Neutrophil (primary cell): ENCODE measurements around the gene LILRA1.
"Not testable (repeated sequence)": the region's sequence is repeated elsewhere in the genome, so short reads cannot be mapped to it uniquely, and the experiment has no call there.

Experiments
- H3K27ac ChIP-seq: fragments of 200-600 bp; sonication (generic); 2 replicates; pipeline ENCODE4 v1.5.1; 2016; ENCODE audit warnings: mild to moderate bottlenecking, moderate library complexity
- H3K27me3 ChIP-seq: fragments of 200-600 bp; sonication (generic); 2 replicates; pipeline ENCODE4 v1.6.0; 2016; ENCODE audit warnings: mild to moderate bottlenecking
- H3K36me3 ChIP-seq: fragments of 200-600 bp; sonication (generic); 2 replicates; pipeline ENCODE4 v1.5.1; 2017
- H3K4me1 ChIP-seq, 2 experiments: fragments of 200-600 bp in 1 of 2; sonication (generic) in 1 of 2; 1 replicate in 1 of 2; 2 replicates in 1 of 2; pipeline versions ENCODE4 v1.5.1 to v1.6.1; 2013 to 2016; ENCODE audit warnings: low read depth in 1 of 2, low read length in 1 of 2, mild to moderate bottlenecking in 1 of 2, moderate library complexity in 1 of 2; ENCODE audit not compliant: control insufficient read depth in 1 of 2, insufficient read depth in 1 of 2
- H3K4me3 ChIP-seq, 2 experiments: fragments of 200-600 bp in 1 of 2; sonication (generic) in 1 of 2; 1 replicate in 1 of 2; 2 replicates in 1 of 2; pipeline ENCODE4 v1.5.1; 2013 to 2016; ENCODE audit warnings: low read depth in 1 of 2, low read length in 1 of 2, mild to moderate bottlenecking in 1 of 2, moderate library complexity in 1 of 2
- H3K9me3 ChIP-seq: fragments of 200-600 bp; sonication (generic); 2 replicates; pipeline ENCODE4 v1.5.1; 2016
- CTCF ChIP-seq: fragments of 200-600 bp; sonication (generic); IDR thresholded peaks from 2 replicates; pipeline ENCODE4 v1.5.1; 2016; ENCODE audit warnings: antibody characterized with exemption

Gene LILRA1

GRCh38 chr19:54554006-54554405 lies 39.4 kb upstream of the LILRA1 start:
- H3K27me3 ChIP-seq: peaks cover 14% of the 10 kb centered on the region
- TF ChIP-seq CTCF: no peak
- H3K4me1 ChIP-seq: peaks cover 0 to 4% of the 10 kb centered on the region in 2 experiments
- H3K27ac ChIP-seq: no peak overlapping the region
- no peaks in the 10 kb centered on the region for H3K36me3 ChIP-seq
- H3K9me3 ChIP-seq: no peaks in the 10 kb centered on the region
- H3K4me3 ChIP-seq: no peak overlapping the region

- Histone ChIP-seq H3K4me1 (peaks cover 0 to 4% of the 10 kb centered on the region in 2 experiments), H3K9me3 (no peaks in the 10 kb centered on the region), H3K4me3 (no peak overlapping the region), H3K27ac (no peak overlapping the region), H3K27me3 (peaks cover 14% of the 10 kb centered on the region), H3K36me3 (no peaks in the 10 kb centered on the region)
- no peak for TF ChIP-seq CTCF
Measured at GRCh38 chr19:54554896-54555295, 38.5 kb upstream of the LILRA1 start.

- no peak overlapping the region for H3K27ac ChIP-seq
- peaks cover 12% of the 10 kb centered on the region for H3K27me3 ChIP-seq
- H3K4me1 ChIP-seq: peaks cover 0 to 4% of the 10 kb centered on the region in 2 experiments
- no peaks in the 10 kb centered on the region for H3K9me3 ChIP-seq
- TF ChIP-seq CTCF: no peak
- H3K4me3 ChIP-seq: no peak overlapping the region
- no peaks in the 10 kb centered on the region for H3K36me3 ChIP-seq
Measured at GRCh38 chr19:54556194-54556593, 37.2 kb upstream of the LILRA1 start.

- H3K27ac ChIP-seq: no peak overlapping the region
- no peak overlapping the region for H3K4me3 ChIP-seq
- no peaks in the 10 kb centered on the region for H3K4me1 ChIP-seq
- H3K27me3 ChIP-seq: no peaks in the 10 kb centered on the region
- H3K9me3 ChIP-seq: no peaks in the 10 kb centered on the region
- no peaks in the 10 kb centered on the region for H3K36me3 ChIP-seq
- no peak for TF ChIP-seq CTCF
Measured at GRCh38 chr19:54558339-54558738, 35.1 kb upstream of the LILRA1 start.

GRCh38 chr19:54560881-54561385 lies 32.5 kb upstream of the LILRA1 start:
- H3K27ac ChIP-seq: no peak overlapping the region
- H3K36me3 ChIP-seq: no peaks in the 10 kb centered on the region
- no peaks in the 10 kb centered on the region for H3K27me3 ChIP-seq
- no peak overlapping the region for H3K4me3 ChIP-seq
- TF ChIP-seq CTCF: no peak
- no peaks in the 10 kb centered on the region for H3K9me3 ChIP-seq
- no peaks in the 10 kb centered on the region for H3K4me1 ChIP-seq

- H3K9me3 ChIP-seq: no peaks in the 10 kb centered on the region
- H3K4me3 ChIP-seq: no peak overlapping the region
- no peaks in the 10 kb centered on the region for H3K36me3 ChIP-seq
- TF ChIP-seq CTCF: no peak
- H3K27ac ChIP-seq: no peak overlapping the region
- H3K27me3 ChIP-seq: no peaks in the 10 kb centered on the region
- no peaks in the 10 kb centered on the region for H3K4me1 ChIP-seq
Measured at GRCh38 chr19:54561840-54562239, 31.6 kb upstream of the LILRA1 start.

- not testable (repeated sequence) for H3K27ac ChIP-seq, H3K9me3 ChIP-seq, H3K27me3 ChIP-seq, H3K4me3 ChIP-seq, H3K36me3 ChIP-seq, H3K4me1 ChIP-seq
Measured at GRCh38 chr19:54563206-54563605, 30.2 kb upstream of the LILRA1 start.
